HG03095 (cell line): Measurements from ENCODE around the gene MPZ.
"Not testable (repeated sequence)": the region's sequence is repeated elsewhere in the genome, so short reads cannot be mapped to it uniquely, and the experiment has no call there.

Experiments
- ATAC-seq: cut with Tn5 transposase; IDR thresholded peaks from one replicate; pipeline ENCODE4 v1.9.1; 2021; ENCODE audit warnings: moderate library complexity; ENCODE audit not compliant: unreplicated experiment

Gene MPZ

GRCh38 chr1:161257109-161257508 is 52.7 kb downstream of the MPZ start:
- ATAC-seq: not testable (repeated sequence)

GRCh38 chr1:161255955-161256520 is 53.7 kb downstream of the MPZ start:
- not testable (repeated sequence) for ATAC-seq

GRCh38 chr1:161255302-161255701 is 54.5 kb downstream of the MPZ start:
- not testable (repeated sequence) for ATAC-seq
